Neural crest cell (in vitro differentiated cells): ENCODE data around the gene ZBTB48. TPM values are rescaled to one million over a fixed set of nuclear protein-coding genes. Genes with fewer than 3 reads are reported as not detected.

Source experiments
- DNase-seq: peaks from one replicate; pipeline ENCODE4 v3.0.0; 2021; ENCODE audit warnings: low read depth, mixed read lengths, low spot score
- H3K27ac Mint-ChIP-seq: one replicate; pipeline ENCODE4 v1.8.0; 2021; ENCODE audit warnings: mild to moderate bottlenecking, mixed read lengths; ENCODE audit not compliant: unreplicated experiment
- H3K27me3 Mint-ChIP-seq: 2 replicates; pipeline ENCODE4 v1.8.0; 2021; ENCODE audit warnings: low read depth, mild to moderate bottlenecking, mixed read lengths
- H3K36me3 Mint-ChIP-seq: 2 replicates; pipeline ENCODE4 v1.8.0; 2021; ENCODE audit warnings: low read depth, mild to moderate bottlenecking, mixed read lengths
- H3K4me1 Mint-ChIP-seq: 2 replicates; pipeline ENCODE4 v1.8.0; 2021; ENCODE audit warnings: mixed read lengths
- H3K4me3 Mint-ChIP-seq: one replicate; pipeline ENCODE4 v1.8.0; 2021; ENCODE audit warnings: mild to moderate bottlenecking, mixed read lengths
- H3K9me3 Mint-ChIP-seq: 2 replicates; pipeline ENCODE4 v1.8.0; 2021; ENCODE audit warnings: mixed read lengths
- total RNA-seq: library from RNA; stranded (reverse); gene quantifications from 2 replicates; pipeline ENCODE4 v1.2.1, GENCODE V29; 2021
- TF ChIP-seq, protein P1 (sequence below): fragments of 200-600 bp; sonication (generic); conservative IDR thresholded peaks from 2 replicates; pipeline ENCODE4 v1.5.0; 2021; ENCODE audit warnings: antibody characterized with exemption, mild to moderate bottlenecking

Gene ZBTB48
- total RNA-seq, 1 donor from 2014 or later = 41.0 TPM

DNA sequence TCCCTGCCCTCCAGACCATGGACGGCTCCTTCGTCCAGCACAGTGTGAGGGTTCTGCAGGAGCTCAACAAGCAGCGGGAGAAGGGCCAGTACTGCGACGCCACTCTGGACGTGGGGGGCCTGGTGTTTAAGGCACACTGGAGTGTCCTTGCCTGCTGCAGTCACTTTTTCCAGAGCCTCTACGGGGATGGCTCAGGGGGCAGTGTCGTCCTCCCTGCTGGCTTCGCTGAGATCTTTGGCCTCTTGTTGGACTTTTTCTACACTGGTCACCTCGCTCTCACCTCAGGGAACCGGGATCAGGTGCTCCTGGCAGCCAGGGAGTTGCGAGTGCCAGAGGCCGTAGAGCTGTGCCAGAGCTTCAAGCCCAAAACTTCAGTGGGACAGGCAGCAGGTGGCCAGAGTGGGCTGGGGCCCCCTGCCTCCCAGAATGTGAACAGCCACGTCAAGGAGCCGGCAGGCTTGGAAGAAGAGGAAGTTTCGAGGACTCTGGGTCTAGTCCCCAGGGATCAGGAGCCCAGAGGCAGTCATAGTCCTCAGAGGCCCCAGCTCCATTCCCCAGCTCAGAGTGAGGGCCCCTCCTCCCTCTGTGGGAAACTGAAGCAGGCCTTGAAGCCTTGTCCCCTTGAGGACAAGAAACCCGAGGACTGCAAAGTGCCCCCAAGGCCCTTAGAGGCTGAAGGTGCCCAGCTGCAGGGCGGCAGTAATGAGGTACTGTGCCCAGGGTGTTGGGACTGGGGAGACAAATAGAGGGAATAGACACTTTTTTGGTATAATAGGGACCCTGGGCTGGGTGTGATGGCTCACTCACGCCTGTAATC, 1.0 kb downstream of the ZBTB48 start:
- peaks cover 30% of the 10 kb centered on the region for H3K4me1 Mint-ChIP-seq
- H3K9me3 Mint-ChIP-seq = no peaks in the 10 kb centered on the region
- TF ChIP-seq, protein P1, sequence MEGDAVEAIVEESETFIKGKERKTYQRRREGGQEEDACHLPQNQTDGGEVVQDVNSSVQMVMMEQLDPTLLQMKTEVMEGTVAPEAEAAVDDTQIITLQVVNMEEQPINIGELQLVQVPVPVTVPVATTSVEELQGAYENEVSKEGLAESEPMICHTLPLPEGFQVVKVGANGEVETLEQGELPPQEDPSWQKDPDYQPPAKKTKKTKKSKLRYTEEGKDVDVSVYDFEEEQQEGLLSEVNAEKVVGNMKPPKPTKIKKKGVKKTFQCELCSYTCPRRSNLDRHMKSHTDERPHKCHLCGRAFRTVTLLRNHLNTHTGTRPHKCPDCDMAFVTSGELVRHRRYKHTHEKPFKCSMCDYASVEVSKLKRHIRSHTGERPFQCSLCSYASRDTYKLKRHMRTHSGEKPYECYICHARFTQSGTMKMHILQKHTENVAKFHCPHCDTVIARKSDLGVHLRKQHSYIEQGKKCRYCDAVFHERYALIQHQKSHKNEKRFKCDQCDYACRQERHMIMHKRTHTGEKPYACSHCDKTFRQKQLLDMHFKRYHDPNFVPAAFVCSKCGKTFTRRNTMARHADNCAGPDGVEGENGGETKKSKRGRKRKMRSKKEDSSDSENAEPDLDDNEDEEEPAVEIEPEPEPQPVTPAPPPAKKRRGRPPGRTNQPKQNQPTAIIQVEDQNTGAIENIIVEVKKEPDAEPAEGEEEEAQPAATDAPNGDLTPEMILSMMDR = no peak
- no peaks in the 10 kb centered on the region for H3K27me3 Mint-ChIP-seq
- no peak for DNase-seq
- peak overlapping the region; percentile 97 for H3K4me3 Mint-ChIP-seq
- H3K27ac Mint-ChIP-seq = no peak overlapping the region
- no peaks in the 10 kb centered on the region for H3K36me3 Mint-ChIP-seq

DNA sequence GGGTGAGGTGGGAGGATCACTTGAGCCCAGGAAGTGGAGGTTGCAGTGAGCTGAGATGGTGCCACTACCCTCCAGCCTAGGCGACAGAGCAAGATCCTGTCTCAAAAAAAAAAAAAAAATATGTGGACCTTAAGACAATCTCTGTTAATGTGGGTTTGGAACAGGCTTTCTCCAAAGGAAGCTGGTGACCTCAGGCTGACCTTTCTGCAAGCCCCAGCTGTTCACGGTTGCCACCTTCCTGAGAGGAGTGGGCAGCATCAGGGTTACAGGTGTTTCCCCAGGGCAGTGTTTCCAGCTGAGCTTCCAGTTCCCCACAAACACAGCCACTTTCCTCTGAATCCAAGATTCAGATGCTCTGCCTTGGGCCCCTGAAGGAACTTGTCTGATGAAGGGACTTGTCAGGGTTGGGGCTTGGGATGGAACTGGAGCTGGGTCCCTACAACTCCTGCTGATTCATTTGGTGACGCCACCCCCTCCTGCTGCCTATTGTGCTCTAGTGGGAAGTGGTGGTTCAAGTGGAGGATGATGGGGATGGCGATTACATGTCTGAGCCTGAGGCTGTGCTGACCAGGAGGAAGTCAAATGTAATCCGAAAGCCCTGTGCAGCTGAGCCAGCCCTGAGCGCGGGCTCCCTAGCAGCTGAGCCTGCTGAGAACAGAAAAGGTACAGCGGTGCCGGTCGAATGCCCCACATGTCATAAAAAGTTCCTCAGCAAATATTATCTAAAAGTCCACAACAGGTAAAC, 1.9 kb downstream of the ZBTB48 start:
- no peaks in the 10 kb centered on the region for H3K27me3 Mint-ChIP-seq
- TF ChIP-seq, protein P1 = no peak
- H3K36me3 Mint-ChIP-seq = no peaks in the 10 kb centered on the region
- H3K4me1 Mint-ChIP-seq = peaks cover 30% of the 10 kb centered on the region
- no peak overlapping the region for H3K27ac Mint-ChIP-seq
- no peaks in the 10 kb centered on the region for H3K9me3 Mint-ChIP-seq
- peak overlapping the region; percentile 97 for H3K4me3 Mint-ChIP-seq
- DNase-seq = no peak

DNA sequence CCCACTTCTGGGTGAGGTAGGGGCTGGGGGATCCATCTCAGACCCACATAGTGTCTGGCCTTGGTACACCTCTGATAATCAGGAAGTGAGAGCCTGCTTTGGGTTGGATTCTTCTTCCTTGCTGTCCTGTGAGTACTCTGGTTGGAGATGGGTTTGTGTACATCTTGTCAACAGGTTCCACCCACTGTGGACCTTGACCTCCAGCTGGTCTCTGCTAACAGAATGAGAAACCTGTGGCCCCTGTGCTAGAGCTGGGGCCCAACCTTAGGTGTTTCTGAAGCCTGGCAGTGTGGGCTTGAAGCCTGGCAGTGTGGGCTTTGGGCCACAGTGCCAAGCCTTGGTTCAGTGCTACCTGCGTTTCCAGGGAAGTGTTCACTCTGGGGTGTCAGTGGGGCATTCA, 2.6 kb downstream of the ZBTB48 start:
- no peak overlapping the region for H3K27ac Mint-ChIP-seq
- DNase-seq = no peak
- H3K9me3 Mint-ChIP-seq = no peaks in the 10 kb centered on the region
- H3K36me3 Mint-ChIP-seq = no peaks in the 10 kb centered on the region
- H3K27me3 Mint-ChIP-seq = no peaks in the 10 kb centered on the region
- H3K4me1 Mint-ChIP-seq = peaks cover 30% of the 10 kb centered on the region
- peak overlapping the region; percentile 75 for H3K4me3 Mint-ChIP-seq
- TF ChIP-seq, protein P1 = no peak

DNA sequence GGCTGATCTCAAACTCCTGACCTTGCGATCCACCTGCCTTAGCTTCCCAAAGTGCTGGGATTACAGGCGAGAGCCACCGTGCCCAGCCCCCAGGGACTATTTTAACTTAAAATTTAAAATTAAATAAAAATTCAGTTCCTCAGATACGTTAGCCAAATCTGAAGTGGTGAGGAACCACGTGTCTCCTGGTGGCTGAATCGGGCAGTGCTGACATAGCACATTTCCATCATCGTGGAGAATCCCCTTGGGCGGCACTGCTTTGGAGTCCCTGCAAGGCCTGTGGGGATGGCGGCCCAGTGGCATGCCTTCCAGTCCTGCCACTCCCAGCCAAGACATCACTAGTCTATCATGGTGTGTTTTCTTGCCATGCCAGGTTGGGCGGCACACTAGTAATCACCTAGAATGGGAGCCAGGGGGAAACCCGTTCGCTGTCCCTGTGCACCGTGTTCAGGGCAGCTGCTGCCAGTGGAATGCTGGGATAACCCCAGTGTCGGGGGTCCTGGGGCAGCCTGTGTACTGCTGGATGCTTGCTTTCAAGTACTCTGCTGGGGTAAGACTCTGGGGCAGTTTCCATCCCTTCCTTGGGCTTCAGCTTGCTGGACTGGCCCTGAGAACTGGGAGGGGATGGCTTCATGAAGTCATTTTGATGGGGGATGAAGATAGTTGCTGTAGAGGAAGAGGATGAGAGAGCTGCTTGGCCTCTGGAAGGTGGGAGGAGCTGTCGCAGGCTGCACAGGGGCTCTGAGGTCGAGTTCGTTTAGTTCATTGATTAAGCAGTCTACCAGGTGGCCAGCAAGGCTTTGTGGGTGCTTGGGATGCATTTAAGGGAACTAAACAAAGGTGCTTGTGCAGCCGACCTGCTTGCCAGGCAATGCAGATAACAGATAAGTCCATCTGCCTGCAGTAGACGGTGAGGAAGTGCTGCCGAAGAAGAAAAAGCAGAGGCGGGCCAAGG, 4.6 kb downstream of the ZBTB48 start:
- no peak for DNase-seq
- H3K4me3 Mint-ChIP-seq = peak overlapping the region; percentile 72
- H3K4me1 Mint-ChIP-seq = peaks cover 18% of the 10 kb centered on the region
- no peaks in the 10 kb centered on the region for H3K36me3 Mint-ChIP-seq
- H3K27me3 Mint-ChIP-seq = no peaks in the 10 kb centered on the region
- no peaks in the 10 kb centered on the region for H3K9me3 Mint-ChIP-seq
- no peak overlapping the region for H3K27ac Mint-ChIP-seq
- TF ChIP-seq, protein P1 = peak; percentile 47

DNA sequence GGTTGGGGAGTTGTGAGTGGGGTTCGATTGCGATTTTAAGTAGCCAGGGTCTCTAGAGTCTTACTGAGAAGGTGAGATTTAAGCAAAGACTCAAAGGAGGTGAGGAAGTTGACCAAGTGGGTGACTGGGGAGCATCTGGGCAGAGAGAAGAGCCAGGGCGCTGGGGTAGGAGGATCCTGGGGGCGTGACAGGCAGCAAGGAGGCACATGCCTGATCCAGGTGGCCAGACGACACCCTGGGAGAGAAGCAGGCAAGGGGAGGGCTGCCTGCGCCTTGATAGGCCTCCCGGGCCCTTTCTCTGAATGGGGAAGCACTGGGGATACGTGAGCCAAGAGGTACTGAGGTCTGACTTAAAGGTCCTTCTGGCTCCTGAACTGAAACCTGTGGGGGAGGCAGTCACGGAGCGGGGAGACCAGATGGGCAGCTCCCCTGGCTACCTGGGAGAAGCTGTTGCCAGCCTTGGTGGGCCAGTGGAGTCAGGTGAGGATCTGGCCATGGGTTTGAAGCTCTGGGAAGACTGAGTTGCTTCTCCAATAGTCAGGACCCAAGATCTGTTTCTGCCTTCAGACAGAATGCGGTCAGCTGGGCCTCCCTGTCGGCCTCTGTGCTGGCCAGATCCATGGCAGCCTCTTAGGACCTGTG, 5.4 kb downstream of the ZBTB48 start:
- no peak for DNase-seq
- H3K36me3 Mint-ChIP-seq = no peaks in the 10 kb centered on the region
- H3K9me3 Mint-ChIP-seq = no peaks in the 10 kb centered on the region
- no peak overlapping the region for H3K4me3 Mint-ChIP-seq
- no peaks in the 10 kb centered on the region for H3K27me3 Mint-ChIP-seq
- H3K27ac Mint-ChIP-seq = no peak overlapping the region
- H3K4me1 Mint-ChIP-seq = peaks cover 13% of the 10 kb centered on the region
- TF ChIP-seq, protein P1 = no peak
